H1 (cell line): ENCODE results near the gene TCF20.

Experiments used
- ASH2L ChIP-seq: fragments of 200-600, 300-600 bp; sonication (generic); IDR thresholded peaks from one replicate; pipeline ENCODE4 v1.7.1; 2017; ENCODE audit warnings: low read length
- EP300 ChIP-seq, 2 experiments: IDR thresholded peaks; 1 replicate in 1 of 2; 2 replicates in 1 of 2; pipeline ENCODE4 v1.6.1; 2011 to 2012; ENCODE audit warnings: low read depth in 2 of 2, low read length in 2 of 2, mild to moderate bottlenecking in 2 of 2, borderline replicate concordance in 1 of 2, inconsistent platforms in 1 of 2, moderate library complexity in 1 of 2
- EZH2 ChIP-seq: fragments of 200-600 bp; sonication (generic); IDR thresholded peaks from 2 replicates; pipeline ENCODE4 v1.7.1; 2012; ENCODE audit warnings: low read depth, mild to moderate bottlenecking, moderate library complexity, low read length, inconsistent platforms; ENCODE audit not compliant: severe bottlenecking
- NANOG ChIP-seq: IDR thresholded peaks from 2 replicates; pipeline ENCODE4 v1.6.1; 2011; ENCODE audit warnings: low read length, low read depth, mild to moderate bottlenecking, inconsistent platforms; ENCODE audit not compliant: insufficient read depth, poor library complexity, severe bottlenecking
- RAD21 ChIP-seq, 2 experiments: IDR thresholded peaks in 1 of 2; conservative IDR thresholded peaks in 1 of 2; 2 replicates each; pipeline ENCODE4 v1.6.1; 2011; ENCODE audit warnings: low read depth in 2 of 2, low read length in 2 of 2, improper control_type of control experiment in 1 of 2, inconsistent platforms in 1 of 2, mild to moderate bottlenecking in 1 of 2, moderate library complexity in 1 of 2
- RFX5 ChIP-seq: IDR thresholded peaks from 2 replicates; pipeline ENCODE4 v1.6.1; 2011; ENCODE audit warnings: low read depth, low read length, improper control_type of control experiment, borderline replicate concordance
- TEAD4 ChIP-seq: IDR thresholded peaks from 2 replicates; pipeline ENCODE4 v1.6.1; 2012; ENCODE audit warnings: low read depth, low read length, inconsistent platforms, mixed read lengths
- YY1 ChIP-seq: IDR thresholded peaks from 2 replicates; pipeline ENCODE4 v1.6.1; 2011; ENCODE audit warnings: low read depth, mild to moderate bottlenecking, low read length
- TF ChIP-seq, protein P1 (sequence below): IDR thresholded peaks from 2 replicates; pipeline ENCODE4 v1.6.1; 2012; ENCODE audit warnings: inconsistent platforms
- TF ChIP-seq, protein P2 (sequence below), 3 experiments: IDR thresholded peaks; 1 replicate in 2 of 3; 2 replicates in 1 of 3; pipeline versions ENCODE4 v1.5.1 to v1.6.1; 2011; ENCODE audit warnings: low read length in 3 of 3, mild to moderate bottlenecking in 3 of 3, inconsistent platforms in 2 of 3, low read depth in 1 of 3, moderate library complexity in 1 of 3; ENCODE audit not compliant: insufficient read depth in 1 of 3; ENCODE audit errors: control extremely low read depth in 1 of 3

DNA sequence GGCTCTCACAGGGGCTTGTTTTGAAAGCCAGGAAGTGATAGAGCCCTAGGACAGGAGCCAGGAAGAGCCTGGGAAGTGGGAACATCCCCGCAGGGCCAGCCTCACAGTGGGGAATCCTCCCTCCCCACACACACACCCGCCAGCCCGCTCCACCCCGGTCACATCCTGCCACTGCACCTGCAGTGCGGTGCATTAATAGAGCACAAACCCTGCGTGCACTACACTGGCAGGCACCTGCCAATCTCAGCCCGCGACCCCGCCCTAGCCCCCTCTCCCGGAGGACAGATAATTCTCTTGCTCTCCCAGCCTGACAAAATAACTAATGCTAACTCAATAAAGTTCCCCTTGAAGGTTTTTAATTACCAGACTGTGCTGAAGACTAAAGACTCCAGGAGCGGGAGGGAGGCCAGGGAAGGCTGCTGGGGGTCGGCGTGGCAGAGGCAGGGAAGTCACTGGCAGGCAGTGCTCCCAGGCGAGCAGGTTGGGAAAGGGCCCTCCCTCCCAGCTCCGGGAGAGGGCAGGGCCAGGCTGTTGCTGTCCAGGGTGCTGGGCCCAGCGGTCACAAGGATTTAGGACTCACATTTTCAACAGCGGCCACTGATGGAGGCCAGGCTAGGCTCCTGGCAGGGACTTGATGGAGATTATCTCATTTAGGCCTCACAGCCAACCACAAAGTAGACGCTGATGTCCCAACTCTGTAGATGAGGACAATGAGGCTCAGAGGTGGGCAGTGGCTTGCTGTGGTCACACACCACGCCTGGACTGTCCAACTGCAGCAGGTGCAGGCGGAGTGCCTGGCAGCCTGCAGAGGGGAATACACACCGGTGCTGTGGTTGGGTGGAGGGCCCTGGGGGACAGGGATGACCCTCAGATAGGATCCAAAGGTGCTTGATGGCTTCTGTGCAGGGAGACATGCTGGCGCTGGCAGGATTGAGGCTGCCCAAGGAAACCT, 23.9 kb upstream of the TCF20 start:
- TF ChIP-seq, protein P1, sequence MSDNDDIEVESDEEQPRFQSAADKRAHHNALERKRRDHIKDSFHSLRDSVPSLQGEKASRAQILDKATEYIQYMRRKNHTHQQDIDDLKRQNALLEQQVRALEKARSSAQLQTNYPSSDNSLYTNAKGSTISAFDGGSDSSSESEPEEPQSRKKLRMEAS, result peak; percentile 54; the same call in 1 of the 2 replicates
- TF ChIP-seq TEAD4, result no peak
- TF ChIP-seq RFX5, result no peak
- no peak for TF ChIP-seq EP300 (IDR thresholded peaks at IDR 0.05; ENCODE audit: borderline replicate concordance in 1 of 2, low read depth in 2 of 2, low read length in 2 of 2)
- no peak for TF ChIP-seq NANOG
- TF ChIP-seq, protein P2, sequence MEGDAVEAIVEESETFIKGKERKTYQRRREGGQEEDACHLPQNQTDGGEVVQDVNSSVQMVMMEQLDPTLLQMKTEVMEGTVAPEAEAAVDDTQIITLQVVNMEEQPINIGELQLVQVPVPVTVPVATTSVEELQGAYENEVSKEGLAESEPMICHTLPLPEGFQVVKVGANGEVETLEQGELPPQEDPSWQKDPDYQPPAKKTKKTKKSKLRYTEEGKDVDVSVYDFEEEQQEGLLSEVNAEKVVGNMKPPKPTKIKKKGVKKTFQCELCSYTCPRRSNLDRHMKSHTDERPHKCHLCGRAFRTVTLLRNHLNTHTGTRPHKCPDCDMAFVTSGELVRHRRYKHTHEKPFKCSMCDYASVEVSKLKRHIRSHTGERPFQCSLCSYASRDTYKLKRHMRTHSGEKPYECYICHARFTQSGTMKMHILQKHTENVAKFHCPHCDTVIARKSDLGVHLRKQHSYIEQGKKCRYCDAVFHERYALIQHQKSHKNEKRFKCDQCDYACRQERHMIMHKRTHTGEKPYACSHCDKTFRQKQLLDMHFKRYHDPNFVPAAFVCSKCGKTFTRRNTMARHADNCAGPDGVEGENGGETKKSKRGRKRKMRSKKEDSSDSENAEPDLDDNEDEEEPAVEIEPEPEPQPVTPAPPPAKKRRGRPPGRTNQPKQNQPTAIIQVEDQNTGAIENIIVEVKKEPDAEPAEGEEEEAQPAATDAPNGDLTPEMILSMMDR (IDR thresholded peaks at IDR 0.05; ENCODE audit: control extremely low read depth in 1 of 3, insufficient read depth in 1 of 3, low read depth in 1 of 3, low read length in 3 of 3), result no peak
- TF ChIP-seq EZH2, result no peak
- no peak for TF ChIP-seq ASH2L
- TF ChIP-seq RAD21 (IDR thresholded peaks at IDR 0.05 in 1 of 2, conservative IDR thresholded peaks at IDR 0.05 in 1 of 2; ENCODE audit: low read depth in 2 of 2, low read length in 2 of 2), result peak; percentile 2 to 33; a peak in 2 of 4 replicates
- peak; percentile 54; the same call in 1 of the 2 replicates for TF ChIP-seq YY1
